ENCODE data around the gene CDV3.
"Not testable (repeated sequence)": the region's sequence is repeated elsewhere in the genome, so short reads cannot be mapped to it uniquely, and the experiment has no call there.

CDV3 gene

DNA sequence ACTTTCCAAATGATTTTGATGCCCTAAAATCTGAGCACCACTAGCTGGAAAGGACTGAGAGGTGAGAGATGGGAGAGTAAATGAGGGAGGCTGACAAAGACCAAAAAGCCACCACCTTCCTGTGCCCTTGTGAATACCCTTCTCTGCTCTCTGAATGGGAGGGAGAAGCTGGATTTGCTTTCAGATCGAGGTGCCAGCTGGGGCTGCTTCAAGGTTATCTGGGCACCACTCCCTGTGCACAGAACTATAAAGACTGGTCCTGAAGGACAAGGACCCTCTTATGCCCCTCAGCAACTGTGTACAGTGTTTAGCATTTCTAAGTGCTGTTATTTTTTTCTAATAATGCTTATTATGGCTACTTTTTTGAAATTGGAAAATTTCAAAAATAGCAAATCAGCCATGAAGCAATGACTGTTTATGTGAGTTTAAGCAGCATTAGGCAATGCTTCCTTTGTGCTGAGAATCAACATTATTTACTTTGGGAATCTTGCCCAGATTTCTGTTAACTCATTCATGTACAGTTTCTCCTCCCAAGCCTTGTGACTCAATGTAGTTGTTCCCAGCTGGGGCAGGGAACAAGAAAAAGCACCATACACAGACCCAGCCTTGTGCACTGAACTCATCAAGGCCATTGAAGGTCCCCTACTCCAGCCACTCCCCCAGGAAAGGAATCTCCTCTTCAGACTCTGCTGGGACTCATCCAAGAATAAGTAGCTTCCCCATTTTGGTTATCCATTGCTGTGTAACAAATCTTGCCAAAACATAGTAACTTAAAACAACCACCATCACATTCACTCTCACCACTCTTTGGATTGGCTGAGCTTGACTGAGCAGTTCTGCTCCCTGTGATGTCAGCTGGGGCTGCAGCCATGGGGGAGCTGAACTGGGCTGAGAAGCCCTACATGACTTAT is 37.3 kb upstream of the CDV3 start:
- H3K27ac ChIP-seq: no peak overlapping the region

DNA sequence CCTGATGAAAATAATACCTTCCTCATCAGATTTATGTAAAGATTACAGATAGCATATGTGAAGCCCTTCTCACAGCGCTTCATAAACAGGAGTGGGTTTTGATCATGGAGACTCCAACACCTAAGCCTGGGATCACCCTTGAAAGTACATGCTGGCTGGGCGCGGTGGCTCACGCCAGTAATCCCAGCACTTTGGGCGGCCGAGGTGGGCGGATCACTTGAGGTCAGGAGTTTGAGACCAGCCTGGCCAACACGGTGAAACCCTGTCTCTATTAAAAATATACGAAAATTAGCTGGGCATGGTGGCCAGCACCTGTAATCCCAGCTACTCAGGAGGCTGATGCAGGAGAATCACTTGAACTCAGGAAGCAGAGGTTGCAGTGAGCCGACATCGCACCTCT is 36.4 kb upstream of the CDV3 start:
- H3K27ac ChIP-seq: not testable (repeated sequence)

More for the DNA sequence above, 37.3 kb upstream of the CDV3 start:
- TF ChIP-seq ZFX (IDR thresholded peaks at IDR 0.05; ENCODE audit: borderline replicate concordance): no peak
- TF ChIP-seq, protein P1, sequence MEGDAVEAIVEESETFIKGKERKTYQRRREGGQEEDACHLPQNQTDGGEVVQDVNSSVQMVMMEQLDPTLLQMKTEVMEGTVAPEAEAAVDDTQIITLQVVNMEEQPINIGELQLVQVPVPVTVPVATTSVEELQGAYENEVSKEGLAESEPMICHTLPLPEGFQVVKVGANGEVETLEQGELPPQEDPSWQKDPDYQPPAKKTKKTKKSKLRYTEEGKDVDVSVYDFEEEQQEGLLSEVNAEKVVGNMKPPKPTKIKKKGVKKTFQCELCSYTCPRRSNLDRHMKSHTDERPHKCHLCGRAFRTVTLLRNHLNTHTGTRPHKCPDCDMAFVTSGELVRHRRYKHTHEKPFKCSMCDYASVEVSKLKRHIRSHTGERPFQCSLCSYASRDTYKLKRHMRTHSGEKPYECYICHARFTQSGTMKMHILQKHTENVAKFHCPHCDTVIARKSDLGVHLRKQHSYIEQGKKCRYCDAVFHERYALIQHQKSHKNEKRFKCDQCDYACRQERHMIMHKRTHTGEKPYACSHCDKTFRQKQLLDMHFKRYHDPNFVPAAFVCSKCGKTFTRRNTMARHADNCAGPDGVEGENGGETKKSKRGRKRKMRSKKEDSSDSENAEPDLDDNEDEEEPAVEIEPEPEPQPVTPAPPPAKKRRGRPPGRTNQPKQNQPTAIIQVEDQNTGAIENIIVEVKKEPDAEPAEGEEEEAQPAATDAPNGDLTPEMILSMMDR (IDR thresholded peaks at IDR 0.05): no peak

DNA sequence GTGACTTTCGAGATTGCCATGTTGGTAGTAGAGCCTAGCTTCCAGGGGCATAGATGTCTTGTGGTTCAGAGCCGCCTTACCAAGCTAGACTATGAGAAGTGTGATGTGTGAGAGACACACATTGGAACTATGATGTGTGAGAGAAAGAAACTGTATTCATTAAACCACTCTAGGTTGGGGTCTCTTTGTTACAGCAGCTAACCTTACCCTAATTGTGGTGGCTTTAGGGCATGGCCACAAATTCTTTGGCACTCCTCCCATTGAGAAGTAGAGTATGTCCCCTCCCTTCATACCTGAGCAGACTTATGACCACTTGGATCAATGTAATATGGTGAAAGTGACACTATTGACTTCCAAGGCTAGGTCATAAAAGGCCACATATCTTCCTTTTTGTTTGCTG is 35.3 kb upstream of the CDV3 start:
- no peak overlapping the region for H3K27ac ChIP-seq
- TF ChIP-seq ZFX (IDR thresholded peaks at IDR 0.05; ENCODE audit: borderline replicate concordance): no peak
- TF ChIP-seq, protein P1 (IDR thresholded peaks at IDR 0.05): no peak

DNA sequence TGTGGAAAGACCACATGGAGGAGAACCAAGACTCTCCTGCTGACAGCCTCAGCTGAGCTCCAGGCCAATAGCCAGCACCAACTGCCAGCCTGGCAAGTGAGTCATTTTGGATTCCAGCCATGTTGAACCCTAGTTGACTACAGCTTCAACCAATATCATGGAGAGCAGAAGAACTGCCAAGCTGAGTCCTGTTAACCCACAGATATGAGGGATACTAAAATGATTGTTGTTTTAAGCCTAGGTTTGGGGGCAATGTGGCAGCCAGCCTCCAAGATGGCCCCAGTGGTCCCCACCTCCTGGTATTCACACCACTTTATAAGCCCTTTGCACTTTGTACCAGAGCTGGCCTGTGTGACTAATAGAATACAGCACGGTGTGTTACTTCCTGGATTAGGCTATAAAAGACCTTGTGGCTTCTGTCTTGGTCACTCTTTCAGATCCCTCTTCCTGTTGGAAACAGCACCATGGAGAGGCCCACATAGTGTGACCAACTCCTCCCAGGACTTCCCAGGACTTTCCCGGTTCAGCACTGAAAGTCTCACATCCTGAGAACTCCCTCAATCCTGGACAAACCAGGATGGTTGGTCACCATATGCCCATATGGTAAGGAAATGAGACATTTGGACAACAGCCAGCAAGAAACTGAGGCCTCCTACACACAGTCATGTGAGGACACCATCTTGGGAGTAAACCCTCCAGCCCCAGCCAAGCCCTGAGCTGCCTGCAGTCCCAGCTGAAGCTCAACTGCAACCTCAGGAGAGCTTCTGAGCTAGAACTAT is 32.4 kb upstream of the CDV3 start:
- TF ChIP-seq ZFX (IDR thresholded peaks at IDR 0.05; ENCODE audit: borderline replicate concordance): no peak
- TF ChIP-seq, protein P1 (IDR thresholded peaks at IDR 0.05): no peak
- no peak overlapping the region for H3K27ac ChIP-seq

DNA sequence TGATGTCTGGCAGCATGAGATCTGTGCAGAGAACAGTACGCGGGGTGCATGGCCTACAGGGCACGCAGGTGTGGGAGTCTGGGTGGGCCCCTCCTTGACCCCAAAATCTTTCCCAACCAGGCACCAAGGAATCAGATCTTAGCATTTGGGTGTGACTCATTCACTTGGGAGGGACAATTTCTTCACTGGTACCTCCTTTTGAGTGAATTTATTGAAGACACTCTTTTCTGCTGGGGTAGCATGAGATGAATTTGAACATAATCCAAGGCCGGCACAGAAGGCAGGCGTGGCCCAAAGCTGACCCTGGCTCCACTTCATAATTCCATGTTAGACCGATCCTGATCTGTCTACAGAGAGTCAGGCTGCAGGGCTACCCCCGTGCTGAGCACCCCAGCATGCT is 30.6 kb upstream of the CDV3 start:
- no peak for TF ChIP-seq ZFX (IDR thresholded peaks at IDR 0.05; ENCODE audit: borderline replicate concordance)
- H3K27ac ChIP-seq: no peak overlapping the region

DNA sequence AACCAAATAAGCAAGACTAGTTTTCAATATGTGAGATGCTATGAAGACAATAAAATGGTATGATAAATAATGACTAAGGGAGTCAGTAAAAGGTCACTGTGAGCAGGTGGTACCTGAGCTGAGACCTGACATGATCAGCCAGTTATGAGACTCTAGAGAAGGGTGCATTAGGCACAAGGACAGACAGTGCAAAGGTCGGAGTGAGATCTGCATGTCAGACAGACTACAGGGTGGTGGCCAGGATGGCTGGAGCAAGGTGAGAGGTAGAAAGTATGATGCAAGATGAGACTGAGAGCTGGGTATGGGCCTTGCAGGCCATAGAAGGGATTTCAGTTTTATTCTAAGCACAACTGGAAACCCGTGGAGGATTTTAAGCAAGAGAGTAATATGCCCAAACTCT is 28.5 kb upstream of the CDV3 start:
- not testable (repeated sequence) for H3K27ac ChIP-seq

DNA sequence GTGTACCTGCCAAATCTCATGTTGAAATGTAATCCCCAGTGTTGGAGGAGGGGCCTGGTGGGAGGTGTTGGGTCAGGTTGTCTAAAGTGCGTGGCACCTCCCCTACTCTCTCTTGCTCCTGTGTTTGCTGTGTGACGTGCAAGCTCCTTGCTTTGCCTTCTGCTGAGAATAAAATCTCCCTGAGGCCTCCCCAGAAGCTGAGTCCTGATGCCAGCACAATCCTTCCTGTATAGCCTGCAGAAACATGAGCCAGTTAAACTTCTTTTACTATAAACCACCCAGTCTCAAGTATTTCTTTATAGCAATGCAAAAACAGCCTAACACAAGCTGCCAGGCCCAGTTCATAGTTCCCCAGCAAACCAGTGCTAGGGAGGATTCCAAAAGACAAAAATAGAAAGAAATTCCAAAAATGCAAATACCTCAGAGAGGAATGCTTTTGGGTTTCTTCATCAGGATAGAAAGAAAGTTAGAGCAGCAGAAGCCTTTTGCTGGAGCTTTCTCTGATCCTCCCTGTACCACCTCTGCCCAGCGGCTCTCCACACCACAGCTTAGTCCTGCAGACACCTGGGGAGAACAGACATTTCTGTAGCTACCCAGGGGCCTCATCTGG is 25.9 kb upstream of the CDV3 start:
- no peak overlapping the region for H3K27ac ChIP-seq
- TF ChIP-seq, protein P1 (IDR thresholded peaks at IDR 0.05): no peak
- no peak for TF ChIP-seq ZFX (IDR thresholded peaks at IDR 0.05; ENCODE audit: borderline replicate concordance)

DNA sequence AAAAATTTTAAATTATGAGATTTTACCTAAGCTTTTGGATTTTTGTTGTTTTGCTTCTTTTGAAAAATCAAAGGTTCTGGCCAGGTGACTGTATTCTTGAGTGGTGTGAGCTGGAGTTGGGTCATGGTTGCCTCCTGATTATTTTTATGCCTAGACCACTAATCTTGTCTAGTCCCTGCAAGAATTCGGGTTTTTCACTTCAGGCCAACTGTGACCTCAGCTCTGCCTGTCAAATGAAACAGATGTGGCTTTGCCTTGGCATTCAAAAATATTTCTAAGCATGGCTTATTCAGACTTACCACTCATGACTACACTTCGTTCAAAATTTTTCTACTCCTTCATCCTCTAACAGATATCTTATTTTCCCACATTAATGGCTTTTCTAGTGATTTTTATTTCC is 25.4 kb upstream of the CDV3 start:
- no peak overlapping the region for H3K27ac ChIP-seq
- no peak for TF ChIP-seq ZFX (IDR thresholded peaks at IDR 0.05; ENCODE audit: borderline replicate concordance)
- TF ChIP-seq, protein P1 (IDR thresholded peaks at IDR 0.05): no peak
